HepG2 (cell line): Measurements from ENCODE around the gene VRK3. TPM values are rescaled to one million over a fixed set of nuclear protein-coding genes. Genes with fewer than 3 reads are reported as not detected.

ENCODE experiments used
- CHD2 ChIP-seq: IDR thresholded peaks from 2 replicates; pipeline ENCODE4 v1.6.1; 2011; ENCODE audit warnings: low read depth, low read length, improper control_type of control experiment
- ELF4 ChIP-seq: sonication (generic); formaldehyde crosslinking; IDR thresholded peaks from 2 replicates; pipeline ENCODE4 v1.5.0; 2020; ENCODE audit warnings: missing genetic modification reagents, mild to moderate bottlenecking, moderate library complexity, borderline replicate concordance
- FOSL1 ChIP-seq: sonication (generic); formaldehyde crosslinking; IDR thresholded peaks from 2 replicates; pipeline ENCODE4 v1.9.0; 2021; ENCODE audit warnings: missing genetic modification reagents, borderline replicate concordance
- GATAD1 ChIP-seq: IDR thresholded peaks from 2 replicates; pipeline ENCODE4 v1.6.1; 2016; ENCODE audit warnings: missing genetic modification reagents, missing compliant biosample characterization
- JDP2 ChIP-seq: sonication (generic); formaldehyde crosslinking; IDR thresholded peaks from 2 replicates; pipeline ENCODE4 v1.8.1; 2022; ENCODE audit warnings: missing genetic modification reagents, borderline replicate concordance
- KAT8 ChIP-seq: IDR thresholded peaks from 2 replicates; pipeline ENCODE4 v1.6.1; 2016; ENCODE audit warnings: missing genetic modification reagents, missing compliant biosample characterization
- MAZ ChIP-seq, 2 experiments: sonication (generic) in 1 of 2; formaldehyde crosslinking in 1 of 2; IDR thresholded peaks; 2 replicates each; pipeline versions ENCODE4 v1.5.0 to v1.6.1; 2012 to 2020; ENCODE audit warnings: low read depth in 2 of 2, mild to moderate bottlenecking in 2 of 2, borderline replicate concordance in 1 of 2, improper control_type of control experiment in 1 of 2, low read length in 1 of 2, missing genetic modification reagents in 1 of 2, moderate library complexity in 1 of 2
- RBM22 ChIP-seq: fragments of 200-400 bp; formaldehyde crosslinking; optimal IDR thresholded peaks from 2 replicates; pipeline ENCODE3; 2017; ENCODE audit warnings: mild to moderate bottlenecking, low read length, moderate library complexity
- STAG1 ChIP-seq: sonication (generic); formaldehyde crosslinking; IDR thresholded peaks from 2 replicates; pipeline ENCODE4 v1.4.0; 2020; ENCODE audit warnings: missing genetic modification reagents
- TEAD3 ChIP-seq: optimal IDR thresholded peaks from 2 replicates; pipeline ENCODE3; 2016; ENCODE audit warnings: borderline replicate concordance
- ZFAT ChIP-seq: sonication (generic); formaldehyde crosslinking; conservative IDR thresholded peaks from 2 replicates; pipeline ENCODE4 v1.8.1; 2023; ENCODE audit warnings: missing genetic modification reagents, inconsistent platforms
- ZNF101 ChIP-seq: sonication (generic); formaldehyde crosslinking; IDR thresholded peaks from 2 replicates; pipeline ENCODE4 v1.4.0; 2020; ENCODE audit warnings: mild to moderate bottlenecking, low read depth, missing genetic modification reagents, borderline replicate concordance
- ZNF20 ChIP-seq: sonication (generic); formaldehyde crosslinking; IDR thresholded peaks from 2 replicates; pipeline ENCODE4 v1.4.0; 2020; ENCODE audit warnings: mild to moderate bottlenecking, moderate library complexity, missing genetic modification reagents
- ZNF329 ChIP-seq: sonication (generic); formaldehyde crosslinking; IDR thresholded peaks from 2 replicates; pipeline ENCODE4 v1.9.0; 2021; ENCODE audit warnings: low read depth, mild to moderate bottlenecking, missing genetic modification reagents
- ZNF512 ChIP-seq: sonication (generic); formaldehyde crosslinking; IDR thresholded peaks from 2 replicates; pipeline ENCODE4 v1.4.0; 2020; ENCODE audit warnings: mild to moderate bottlenecking, missing genetic modification reagents
- polyA plus RNA-seq, 8 experiments: library from polyadenylated mRNA; depleted of rRNA in 3 of 8; stranded (reverse) in 7 of 8; unstranded in 1 of 8; fragments of >200 nt; fragmentation: Illumina TruSeq in 4 of 8; extraction: Trizol in 4 of 8; gene quantifications; 2 replicates each; pipeline versions ENCODE4 v1.2.1 to v1.2.3, GENCODE V29; 2011 to 2016; ENCODE audit warnings: low read depth in 4 of 8, missing spikeins in 1 of 8, mixed read lengths in 1 of 8; ENCODE audit not compliant: insufficient read depth in 1 of 8
- total RNA-seq, 5 experiments: library from RNA; depleted of rRNA; stranded (reverse); fragments of >200 nt; fragmentation: Illumina TruSeq; extraction: Trizol; gene quantifications; 2 replicates each; pipeline ENCODE4 v1.2.3, GENCODE V29; 2016; ENCODE audit warnings: low read depth in 1 of 5
- TF ChIP-seq, protein P1 (sequence below): IDR thresholded peaks from 2 replicates; pipeline ENCODE4 v1.6.1; 2016
- TF ChIP-seq, protein P2 (sequence below): sonication (generic); formaldehyde crosslinking; IDR thresholded peaks from 2 replicates; pipeline ENCODE4 v1.4.0; 2020; ENCODE audit warnings: missing genetic modification reagents
- TF ChIP-seq, protein P3 (sequence below): sonication (generic); formaldehyde crosslinking; IDR thresholded peaks from 2 replicates; pipeline ENCODE4 v1.5.1; 2020; ENCODE audit warnings: missing genetic modification reagents, mild to moderate bottlenecking, borderline replicate concordance

Gene VRK3
- total and polyA plus RNA-seq, 2 of the 13 experiments (the other 11 are each of a cell fraction or from before 2014, with no cell fraction given): 23.8 to 28.3 TPM

DNA sequence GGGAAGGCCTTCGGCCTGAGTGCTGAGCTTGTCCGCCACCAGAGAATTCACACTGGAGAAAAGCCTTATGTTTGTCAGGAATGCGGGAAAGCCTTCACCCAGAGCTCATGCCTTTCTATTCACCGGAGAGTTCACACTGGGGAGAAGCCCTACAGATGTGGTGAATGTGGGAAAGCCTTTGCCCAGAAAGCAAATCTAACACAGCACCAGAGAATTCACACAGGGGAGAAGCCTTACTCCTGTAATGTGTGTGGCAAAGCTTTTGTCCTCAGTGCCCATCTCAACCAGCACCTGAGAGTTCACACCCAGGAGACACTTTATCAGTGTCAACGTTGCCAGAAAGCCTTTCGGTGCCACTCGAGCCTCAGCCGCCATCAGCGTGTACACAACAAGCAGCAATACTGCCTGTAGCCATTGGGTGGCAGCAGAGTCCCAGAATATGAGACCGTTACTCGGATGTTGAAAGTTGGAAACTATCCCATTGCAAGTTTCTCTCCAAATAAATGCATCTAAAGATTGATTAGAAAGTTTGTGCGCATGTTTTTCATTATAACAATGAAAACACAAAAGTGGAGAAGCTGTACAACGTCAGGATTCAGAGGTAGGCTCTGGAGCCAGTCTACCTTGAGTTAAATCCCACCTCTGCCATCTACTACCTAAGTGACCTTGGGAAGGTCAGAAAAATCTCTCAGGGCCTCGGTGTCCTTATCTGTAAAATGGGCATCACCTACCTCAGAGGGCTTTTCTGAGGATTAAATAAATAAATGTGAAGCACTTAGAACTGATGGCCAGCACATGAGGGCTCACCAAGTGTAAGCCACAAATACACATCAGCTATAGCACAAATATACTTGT lies 21.7 kb upstream of the VRK3 start (continued):
- TF ChIP-seq ZNF512 (CRISPR knock-in tag) (no peak), ZFAT (CRISPR knock-in tag) (no peak), JDP2 (no peak), STAG1 (CRISPR knock-in tag) (peak; percentile 94), CHD2 (no peak), KAT8 (CRISPR knock-in tag) (no peak), ZNF20 (CRISPR knock-in tag) (no peak), ELF4 (CRISPR knock-in tag) (no peak), ZNF329 (CRISPR knock-in tag) (no peak), ZNF101 (CRISPR knock-in tag) (no peak), RBM22 (peak; percentile 41), MAZ (IDR thresholded peaks at IDR 0.05; ENCODE audit: borderline replicate concordance, low read depth, low read length) (no peak), MAZ (CRISPR knock-in tag; IDR thresholded peaks at IDR 0.05; ENCODE audit: low read depth) (no peak), TEAD3 (CRISPR knock-in tag) (peak; percentile 51), FOSL1 (no peak), GATAD1 (peak; percentile 34; the same call in 1 of the 2 replicates)
- TF ChIP-seq, protein P1, sequence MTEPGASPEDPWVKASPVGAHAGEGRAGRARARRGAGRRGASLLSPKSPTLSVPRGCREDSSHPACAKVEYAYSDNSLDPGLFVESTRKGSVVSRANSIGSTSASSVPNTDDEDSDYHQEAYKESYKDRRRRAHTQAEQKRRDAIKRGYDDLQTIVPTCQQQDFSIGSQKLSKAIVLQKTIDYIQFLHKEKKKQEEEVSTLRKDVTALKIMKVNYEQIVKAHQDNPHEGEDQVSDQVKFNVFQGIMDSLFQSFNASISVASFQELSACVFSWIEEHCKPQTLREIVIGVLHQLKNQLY (CRISPR knock-in tag): no peak
- TF ChIP-seq, protein P2, sequence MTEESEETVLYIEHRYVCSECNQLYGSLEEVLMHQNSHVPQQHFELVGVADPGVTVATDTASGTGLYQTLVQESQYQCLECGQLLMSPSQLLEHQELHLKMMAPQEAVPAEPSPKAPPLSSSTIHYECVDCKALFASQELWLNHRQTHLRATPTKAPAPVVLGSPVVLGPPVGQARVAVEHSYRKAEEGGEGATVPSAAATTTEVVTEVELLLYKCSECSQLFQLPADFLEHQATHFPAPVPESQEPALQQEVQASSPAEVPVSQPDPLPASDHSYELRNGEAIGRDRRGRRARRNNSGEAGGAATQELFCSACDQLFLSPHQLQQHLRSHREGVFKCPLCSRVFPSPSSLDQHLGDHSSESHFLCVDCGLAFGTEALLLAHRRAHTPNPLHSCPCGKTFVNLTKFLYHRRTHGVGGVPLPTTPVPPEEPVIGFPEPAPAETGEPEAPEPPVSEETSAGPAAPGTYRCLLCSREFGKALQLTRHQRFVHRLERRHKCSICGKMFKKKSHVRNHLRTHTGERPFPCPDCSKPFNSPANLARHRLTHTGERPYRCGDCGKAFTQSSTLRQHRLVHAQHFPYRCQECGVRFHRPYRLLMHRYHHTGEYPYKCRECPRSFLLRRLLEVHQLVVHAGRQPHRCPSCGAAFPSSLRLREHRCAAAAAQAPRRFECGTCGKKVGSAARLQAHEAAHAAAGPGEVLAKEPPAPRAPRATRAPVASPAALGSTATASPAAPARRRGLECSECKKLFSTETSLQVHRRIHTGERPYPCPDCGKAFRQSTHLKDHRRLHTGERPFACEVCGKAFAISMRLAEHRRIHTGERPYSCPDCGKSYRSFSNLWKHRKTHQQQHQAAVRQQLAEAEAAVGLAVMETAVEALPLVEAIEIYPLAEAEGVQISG (CRISPR knock-in tag): no peak
- TF ChIP-seq, protein P3, sequence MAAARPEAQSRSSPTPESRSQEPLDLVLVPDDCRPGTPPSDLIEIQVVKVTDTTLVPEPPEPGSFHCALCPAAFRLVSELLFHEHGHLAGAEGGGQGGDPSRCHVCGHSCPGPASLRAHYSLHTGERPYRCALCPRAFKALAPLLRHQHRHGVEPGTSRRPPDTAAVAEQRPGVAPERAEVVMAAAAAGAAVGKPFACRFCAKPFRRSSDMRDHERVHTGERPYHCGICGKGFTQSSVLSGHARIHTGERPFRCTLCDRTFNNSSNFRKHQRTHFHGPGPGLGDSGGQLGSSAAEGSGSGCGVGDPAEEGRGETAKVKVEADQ (CRISPR knock-in tag): no peak
